GM18873 (cell line): ENCODE measurements around the gene CREB5.
"Not testable (repeated sequence)": the region's sequence is repeated elsewhere in the genome, so short reads cannot be mapped to it uniquely, and the experiment has no call there.

Source experiments
- ATAC-seq: cut with Tn5 transposase; IDR thresholded peaks from one replicate; pipeline ENCODE4 v1.9.1; 2021; ENCODE audit warnings: mild to moderate bottlenecking, moderate library complexity, moderate number of reproducible peaks; ENCODE audit not compliant: unreplicated experiment, low FRiP score

The CREB5 gene

DNA sequence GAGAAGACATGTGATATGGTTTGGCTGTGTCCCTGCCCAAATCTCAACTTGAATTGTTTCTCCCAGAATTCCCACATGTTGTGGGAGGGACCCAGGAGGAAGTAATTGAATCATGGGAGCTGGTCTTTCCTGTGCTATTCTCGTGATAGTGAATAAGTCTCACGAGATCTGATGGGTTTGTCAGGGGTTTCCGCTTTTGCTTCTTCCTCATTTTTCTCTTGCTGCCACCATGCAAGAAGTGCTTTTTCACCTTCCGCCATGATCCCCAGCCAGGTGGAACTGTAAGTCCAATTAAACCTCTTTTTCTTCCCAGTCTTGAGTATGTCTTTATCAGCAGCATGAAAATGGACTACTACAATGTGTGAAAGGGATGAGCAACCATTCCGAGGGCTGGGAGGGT is 185.7 kb downstream of the CREB5 start:
- ATAC-seq: not testable (repeated sequence)

DNA sequence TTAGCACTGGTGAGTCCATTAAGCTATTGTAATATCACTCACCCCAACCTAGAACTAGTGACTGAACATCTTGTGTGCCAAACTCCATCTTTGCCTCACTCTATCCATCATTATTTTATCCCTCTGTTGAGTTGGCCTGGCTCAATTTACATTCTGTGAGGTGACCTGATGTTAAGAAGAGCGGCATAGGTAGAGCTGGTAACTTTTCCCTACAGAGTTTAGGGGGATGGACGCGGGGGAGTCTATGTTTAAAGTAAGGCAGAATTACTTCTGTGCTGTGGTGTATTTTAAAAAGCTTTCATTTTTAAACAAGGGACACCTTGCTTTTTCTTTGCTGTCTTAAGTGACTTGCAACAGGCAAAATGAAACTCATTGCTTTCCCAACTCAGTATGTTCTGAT is 186.3 kb downstream of the CREB5 start:
- ATAC-seq: no peak

DNA sequence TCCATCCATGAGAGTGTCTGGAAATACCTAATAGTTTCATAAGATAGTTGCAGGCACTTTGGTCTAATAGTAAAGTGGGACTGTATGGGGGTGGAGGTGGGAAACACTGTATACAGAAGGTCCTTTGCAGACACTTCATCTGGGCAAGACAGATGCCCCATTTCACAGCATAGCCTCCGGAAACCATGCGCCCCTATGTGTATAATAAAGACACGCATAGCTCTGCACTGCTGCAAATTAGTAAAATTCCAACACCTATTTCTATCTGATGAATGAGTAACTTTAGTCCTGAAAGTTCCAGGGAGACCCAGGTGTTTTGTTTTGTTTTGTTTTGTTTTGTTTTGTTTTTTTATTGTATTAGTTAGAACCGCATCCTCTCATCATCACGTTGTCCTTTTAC is 187.1 kb downstream of the CREB5 start:
- ATAC-seq: no peak

DNA sequence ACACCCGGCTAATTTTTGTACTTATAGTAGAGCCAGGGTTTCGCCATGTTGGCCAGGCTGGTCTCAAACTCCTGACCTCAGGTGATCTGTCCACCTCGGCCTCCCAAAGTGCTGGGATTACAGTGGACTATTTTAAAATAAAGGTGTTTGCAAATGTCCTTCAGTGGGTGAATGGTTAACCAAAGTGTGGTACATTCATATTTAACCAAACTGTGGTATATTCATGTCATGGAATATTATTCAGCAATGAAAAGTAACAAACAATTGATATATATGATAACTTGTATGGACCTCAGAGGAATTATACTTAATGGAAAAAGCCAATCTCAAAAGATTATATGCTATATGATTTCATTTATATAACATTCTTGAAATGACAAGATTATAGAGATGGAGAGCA is 190.0 kb downstream of the CREB5 start:
- ATAC-seq: no peak

DNA sequence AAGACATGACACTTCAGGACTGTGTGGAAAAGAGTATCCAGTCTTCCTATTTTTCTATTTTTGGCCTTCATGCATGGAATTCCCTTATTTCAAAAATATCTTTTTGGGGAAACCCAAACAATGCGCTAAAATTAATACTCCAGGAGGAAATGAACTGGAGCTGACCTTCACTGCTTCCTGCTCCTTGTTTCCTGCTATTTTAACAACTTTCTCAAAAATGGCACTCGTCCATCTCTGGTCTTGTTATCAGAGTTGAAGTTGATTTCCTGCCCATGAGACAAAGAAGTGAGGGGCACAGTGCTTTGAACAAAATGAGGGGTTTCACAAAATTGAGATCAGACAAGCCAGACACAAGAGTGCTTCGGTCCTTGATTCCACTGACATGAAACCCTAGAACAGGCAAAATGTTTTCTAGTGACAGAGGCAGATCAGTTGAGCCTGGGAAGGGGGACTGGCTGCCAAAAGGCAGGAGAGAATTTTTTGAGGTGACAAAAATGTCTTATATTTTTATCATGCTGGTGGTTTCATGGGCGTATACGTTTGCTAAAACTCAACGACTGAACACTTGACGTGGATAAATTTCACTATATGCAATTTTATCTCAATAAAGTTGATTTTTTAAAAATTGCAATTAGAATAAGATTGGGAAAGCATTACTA is 193.2 kb downstream of the CREB5 start:
- ATAC-seq: no peak

DNA sequence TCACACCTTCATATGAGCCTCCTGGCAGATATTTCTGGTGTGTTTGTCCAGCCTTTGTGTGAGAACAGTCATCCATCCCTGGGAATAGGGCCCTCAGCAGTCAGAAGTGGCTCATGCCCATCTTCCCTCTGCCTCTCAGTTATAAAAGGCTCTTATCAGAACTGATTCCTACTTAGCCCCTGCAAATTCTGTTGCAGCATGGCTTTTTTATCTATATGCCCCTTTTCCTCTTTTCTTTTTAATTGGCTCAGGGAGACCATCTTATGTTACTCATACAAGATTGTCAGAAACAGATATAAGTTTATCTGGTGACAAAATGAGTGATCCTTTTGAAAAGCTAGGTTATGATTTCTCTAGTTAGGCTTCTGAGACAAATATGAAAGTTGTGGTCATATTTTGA is 194.1 kb downstream of the CREB5 start:
- no peak for ATAC-seq

DNA sequence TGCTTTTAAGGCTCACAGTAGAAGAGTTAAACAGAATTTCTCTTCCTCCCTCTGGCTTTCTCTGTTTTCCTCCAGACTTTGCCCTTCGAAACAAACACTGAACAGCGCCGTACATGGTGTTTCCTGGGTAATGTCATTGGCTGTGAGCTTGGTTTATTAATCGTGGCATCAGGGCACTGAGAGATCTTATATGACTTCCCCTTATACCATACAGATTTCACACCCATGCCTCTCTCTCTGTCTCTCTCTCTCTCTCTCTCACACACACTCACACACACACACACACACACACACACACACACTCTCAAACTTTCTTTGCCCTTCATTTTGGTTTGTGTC is 195.5 kb downstream of the CREB5 start:
- no peak for ATAC-seq

DNA sequence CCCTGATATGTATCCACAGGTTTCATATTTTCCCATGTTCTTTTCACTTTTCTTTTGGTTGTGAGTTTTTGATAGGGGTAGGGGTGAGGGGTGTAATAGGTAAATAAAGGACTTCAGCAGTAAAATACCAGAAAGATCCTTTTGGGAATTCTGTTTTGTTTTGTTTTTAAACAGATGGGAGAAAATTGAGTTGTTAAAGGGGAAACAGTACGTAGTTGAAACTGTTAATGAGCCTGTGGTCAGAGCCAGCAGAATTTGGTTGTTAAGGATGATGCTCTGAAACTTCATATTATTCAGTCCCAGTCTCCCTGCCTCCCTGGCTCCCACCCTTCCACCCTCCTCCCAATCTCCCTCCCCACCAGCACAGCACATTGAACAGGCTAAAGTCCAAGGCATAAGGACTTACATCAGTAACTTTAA is 195.9 kb downstream of the CREB5 start:
- no peak for ATAC-seq

DNA sequence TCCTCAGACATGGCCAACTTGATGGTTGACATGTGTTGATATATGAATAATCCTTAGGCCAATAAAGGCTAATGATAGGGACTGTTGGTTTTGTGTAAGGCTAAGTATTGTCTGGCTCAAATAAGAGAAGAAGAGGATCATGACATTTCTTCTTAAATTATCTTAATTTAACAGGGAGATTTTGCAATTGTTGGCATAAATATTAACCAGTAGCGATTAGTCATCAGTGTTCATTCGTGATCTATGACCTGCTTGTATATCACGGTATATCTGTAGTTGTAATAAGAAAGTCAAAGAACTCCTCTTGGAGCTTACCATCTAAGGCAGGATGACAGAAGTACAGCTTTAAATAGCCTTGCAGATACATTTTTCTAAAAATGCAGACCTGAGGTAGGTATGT is 196.4 kb downstream of the CREB5 start:
- ATAC-seq: no peak

DNA sequence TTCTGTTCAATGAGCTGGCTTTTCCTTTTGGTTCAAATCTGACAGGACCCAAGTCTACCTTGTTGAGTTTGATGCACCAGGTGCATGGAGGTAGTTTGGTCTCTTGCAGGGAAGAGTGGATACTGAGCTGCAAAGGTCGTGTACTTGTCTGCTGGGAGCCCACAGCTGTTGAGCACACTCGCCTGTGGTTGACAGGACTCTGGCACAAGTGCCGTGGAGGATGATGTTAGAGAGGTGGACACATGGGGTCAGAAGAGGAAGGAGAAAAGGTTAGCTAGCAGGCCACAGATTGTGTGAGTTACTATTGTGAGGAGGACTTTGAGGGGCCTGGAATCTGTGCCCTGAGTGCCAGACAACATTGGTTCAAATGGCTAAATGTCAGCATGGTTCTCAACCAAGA is 197.3 kb downstream of the CREB5 start:
- ATAC-seq: no peak

DNA sequence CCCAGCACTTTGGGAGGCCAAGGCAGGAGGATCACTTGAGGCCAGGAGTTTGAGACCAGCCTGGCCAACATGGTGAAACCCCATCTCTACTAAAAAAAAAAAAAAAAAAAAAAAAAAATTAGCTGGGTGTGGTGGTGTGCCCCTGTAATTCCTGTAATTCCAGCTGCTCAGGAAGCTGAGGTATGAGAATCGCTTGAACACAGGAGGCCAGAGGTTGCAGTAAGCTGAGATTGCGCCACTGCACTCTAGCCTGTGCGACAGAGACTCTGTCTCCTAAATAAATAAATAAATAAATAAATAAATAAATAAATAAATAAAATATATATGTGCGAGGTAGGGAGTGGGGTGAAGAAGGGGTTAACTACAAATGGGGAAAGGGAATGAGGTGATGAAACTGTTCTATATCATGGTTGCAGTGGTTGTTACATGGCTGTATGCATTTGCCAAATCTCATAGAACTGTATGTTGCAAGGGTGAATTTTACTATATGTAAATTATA is 199.1 kb downstream of the CREB5 start:
- not testable (repeated sequence) for ATAC-seq

DNA sequence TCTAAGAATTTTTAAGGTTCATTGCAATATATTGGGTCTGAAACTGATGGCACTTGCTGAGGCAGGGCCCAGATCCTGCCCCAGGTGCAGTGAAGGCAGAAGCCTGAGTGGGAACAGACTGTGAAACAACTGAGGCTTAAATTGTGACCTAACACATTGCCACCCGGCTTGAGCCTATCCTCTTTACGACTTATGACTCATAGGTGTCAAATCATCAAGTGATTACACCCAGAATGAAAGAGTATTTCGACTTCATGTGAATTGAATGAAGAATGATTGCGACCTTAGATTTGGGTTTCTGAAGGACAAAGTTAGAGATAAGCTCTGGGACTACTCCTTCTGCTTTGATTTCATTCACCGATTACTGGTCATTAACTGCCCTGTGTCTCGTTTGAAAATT is 200.9 kb downstream of the CREB5 start:
- no peak for ATAC-seq

DNA sequence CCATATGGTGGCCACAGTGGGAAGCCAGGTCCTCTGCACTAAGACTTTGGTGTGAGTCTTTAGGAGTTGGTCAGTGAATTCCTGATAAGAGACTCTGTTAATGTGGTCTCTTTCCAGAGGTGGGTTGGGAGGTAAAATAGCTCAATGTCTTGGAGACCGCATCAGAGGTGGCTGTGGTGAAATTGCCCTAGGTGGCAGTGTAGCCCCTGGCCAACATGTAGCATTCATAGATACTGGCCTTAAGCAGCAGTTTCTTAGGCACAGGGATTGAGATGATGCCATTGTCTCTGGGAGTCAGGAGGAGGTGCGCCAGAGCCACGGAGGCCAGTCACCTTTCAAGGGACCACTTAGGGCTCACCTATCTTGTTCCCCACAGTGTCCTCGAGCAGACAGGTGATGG is 202.8 kb downstream of the CREB5 start:
- no peak for ATAC-seq

DNA sequence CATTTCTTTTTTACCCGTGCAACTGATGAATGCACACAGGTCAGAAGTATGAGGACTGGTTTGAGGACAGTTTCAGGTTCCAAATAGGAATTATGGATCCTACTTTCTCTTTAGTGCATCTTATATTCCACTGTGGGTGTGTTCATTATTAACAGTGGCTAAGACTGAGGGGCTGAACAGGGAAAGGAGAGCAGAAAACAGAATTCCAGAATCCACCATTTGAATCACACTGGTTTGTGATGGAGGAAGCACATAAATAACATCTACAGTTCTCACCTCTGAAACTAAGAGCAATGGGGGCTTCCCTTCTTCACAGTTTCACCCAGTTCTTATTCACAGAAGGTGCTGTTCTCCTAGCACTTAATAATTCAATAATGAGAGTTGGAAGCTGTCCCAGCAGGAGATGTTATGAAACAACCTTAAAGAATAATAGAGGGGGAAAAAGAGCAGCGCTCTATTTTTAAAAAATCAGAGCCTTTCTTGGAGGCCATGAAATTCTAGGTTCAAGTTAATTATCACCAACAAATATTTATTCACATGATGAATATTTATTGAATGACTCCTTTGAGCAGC is 205.1 kb downstream of the CREB5 start:
- ATAC-seq: no peak

DNA sequence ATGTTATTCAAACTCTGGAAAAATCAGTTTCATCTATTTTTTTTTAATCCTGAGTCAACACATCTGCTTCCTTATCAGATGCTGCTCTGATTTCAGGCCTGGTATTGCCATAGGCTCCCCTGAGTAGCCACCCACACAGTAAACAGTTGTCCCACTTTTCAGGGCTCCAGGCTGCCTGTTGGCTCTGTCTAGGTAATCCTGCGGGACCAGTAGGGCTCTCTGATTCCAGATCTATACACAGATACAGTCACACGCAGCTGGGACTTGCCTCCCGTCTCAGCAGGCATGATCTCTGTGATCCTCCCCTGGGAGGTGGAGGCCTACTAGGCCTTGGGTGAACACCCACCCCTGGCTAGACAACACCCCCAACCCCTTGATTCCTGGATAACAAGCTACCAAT is 206.1 kb downstream of the CREB5 start:
- no peak for ATAC-seq

DNA sequence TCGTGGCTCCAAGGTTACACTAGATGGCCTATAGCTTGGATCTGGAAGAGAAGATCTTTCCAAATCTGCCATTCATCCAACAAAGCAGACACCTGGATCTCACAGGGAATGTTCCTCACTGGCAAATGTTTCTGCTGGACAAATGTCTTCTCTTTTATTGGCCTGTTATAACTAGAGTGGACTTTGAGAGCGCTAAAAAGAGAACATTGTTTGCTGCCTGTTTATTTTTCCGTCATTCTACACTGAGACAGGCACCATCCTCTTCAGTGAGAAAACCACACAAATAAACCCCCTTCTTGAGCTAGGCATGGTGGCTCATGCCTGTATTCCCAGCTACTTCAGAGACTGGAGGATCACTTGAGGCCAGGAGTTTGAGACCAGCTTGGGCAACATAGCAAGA is 206.9 kb downstream of the CREB5 start:
- no peak for ATAC-seq

DNA sequence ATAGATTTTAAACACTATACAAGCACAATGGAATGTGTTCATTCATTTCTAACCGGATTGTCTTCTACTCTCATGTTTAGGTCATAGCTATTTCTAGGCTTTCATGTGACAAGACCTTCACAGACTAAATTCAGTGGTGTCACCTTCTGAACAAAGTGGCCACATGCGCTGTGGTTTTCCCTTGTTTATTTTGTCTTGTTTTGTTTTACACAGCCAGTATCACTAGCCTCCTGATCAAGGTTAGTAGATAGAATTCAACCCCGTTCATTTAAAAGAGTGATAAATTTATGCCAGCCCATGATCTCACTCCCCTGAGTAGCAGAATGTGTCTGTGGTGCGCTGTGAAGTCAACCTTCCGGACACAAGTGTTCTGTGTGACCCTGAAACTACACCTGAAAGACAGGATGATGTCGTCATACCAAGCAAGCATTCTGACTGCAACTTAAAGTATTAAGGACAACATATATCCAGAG is 209.1 kb downstream of the CREB5 start:
- ATAC-seq: no peak

DNA sequence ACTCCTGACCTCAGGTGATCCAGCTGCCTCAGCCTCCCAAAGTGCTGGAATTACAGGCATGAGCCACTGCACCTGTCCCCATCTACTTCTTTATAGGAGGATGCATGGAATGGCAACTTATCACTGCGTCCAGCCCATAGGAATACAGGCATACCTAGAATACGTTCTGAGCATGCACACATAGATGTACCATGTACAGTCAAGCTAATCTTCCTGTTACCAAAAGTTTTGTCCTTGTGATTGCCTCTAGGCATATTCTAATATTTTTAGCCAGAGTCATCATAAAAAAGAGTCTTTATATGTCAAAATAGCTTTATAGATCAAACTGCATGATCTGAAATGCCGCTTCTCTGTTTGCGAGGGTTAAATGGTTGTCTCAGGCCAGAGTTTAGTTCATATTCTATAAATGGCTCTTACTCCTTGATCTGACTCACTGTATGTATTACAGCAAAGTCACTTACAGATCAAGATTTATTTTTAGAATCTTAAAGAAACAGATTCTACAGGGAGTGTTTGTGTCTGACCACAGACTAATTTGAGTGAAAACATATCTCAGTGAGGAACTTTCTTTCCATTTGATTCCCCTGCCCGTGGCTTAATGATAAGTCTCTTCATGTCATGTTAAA is 210.9 kb downstream of the CREB5 start:
- ATAC-seq: no peak

DNA sequence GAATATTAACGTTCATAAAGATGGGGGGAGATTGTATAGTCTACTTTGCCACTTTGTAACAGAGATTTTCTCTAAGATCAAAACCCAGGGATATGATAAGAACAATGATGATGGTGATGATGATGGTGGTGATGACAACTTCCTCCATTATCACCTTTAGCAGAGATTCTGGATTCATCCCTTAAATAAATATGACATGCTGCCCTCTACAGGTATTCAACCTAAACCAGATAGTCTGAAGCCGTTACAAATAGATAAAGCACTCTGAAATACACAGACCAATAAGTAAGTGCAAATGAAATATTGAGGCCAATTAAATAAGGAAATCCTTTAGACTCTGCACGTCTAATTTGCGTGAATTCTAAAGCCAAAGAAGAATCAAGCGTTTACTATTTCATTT is 211.5 kb downstream of the CREB5 start:
- ATAC-seq: no peak

DNA sequence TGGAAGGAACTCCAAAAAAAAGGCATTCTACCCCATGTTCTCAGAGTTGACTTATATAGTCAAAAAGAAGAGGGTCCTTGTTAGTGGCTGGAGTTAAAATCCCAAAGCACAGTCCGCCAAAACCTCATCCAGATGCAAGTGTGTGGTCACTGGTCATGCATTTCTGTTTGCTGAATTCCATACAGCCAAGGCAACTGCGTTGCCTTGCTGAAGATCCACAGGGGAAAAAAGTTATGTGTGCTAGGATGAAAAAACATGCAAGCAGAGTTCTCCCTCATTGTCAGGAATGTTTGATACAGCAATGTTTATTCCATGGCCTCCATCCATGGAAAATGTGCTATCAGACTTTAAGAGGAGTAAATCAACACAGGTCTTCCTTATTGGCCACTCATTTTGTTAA is 213.1 kb downstream of the CREB5 start:
- ATAC-seq: no peak

DNA sequence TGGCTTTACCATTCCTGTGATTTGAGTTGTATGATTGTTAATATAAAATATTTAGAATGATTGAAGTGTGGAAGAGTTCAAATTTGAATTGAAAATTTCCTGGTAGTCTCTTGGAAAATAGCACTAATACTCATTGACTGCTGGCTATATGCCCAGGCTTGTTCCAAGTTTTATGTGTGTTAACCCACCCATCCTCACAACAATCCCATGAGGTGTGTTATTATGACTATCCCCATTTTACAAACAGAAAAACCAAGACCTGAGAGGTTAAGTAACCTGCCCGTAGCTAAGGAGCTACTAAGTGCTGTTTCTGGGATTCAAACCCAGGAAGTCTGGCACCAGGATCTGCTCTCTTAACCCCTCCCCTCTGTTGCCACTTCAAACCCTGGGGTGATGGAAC is 213.9 kb downstream of the CREB5 start:
- no peak for ATAC-seq

DNA sequence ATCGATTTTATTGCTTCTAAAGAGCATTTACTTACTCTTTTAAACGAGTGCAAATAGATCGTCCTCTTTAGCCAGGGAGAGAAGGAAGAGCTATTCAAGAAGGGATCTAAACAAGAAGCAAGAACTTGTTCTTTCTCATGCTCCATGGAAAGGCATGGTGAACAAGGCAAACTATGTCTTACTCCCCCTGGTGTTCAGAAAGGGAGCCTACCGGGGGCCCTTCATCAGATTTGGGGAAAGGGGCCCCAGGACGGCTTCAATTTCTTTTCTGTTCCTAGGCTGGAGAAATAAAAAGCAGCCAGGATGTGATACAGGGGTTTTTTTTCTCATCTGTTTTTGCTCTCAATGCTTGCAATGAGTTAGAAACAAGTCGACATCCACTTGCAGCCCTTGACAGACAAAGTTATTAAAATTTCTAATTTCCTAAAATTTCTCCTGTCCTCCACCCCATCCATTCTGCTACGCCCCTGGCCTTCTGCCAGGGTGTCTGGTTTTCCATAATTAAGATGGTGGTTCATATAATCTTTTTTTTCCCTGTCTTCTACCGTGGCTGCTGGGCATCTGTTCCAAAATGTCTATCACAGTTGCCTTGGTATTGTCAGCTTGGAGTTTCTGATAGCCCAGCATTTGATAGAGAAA is 214.4 kb downstream of the CREB5 start:
- no peak for ATAC-seq
